ENCODE measurements around the gene PPP1R16B. TPM values are rescaled to one million over a fixed set of nuclear protein-coding genes. Genes with fewer than 3 reads are reported as not detected.
A peak's percentile ranks its signal among the peaks of the same experiment; 100 is the strongest.

Gene PPP1R16B
- total RNA-seq, 2 donors from 2014 or later, result 1.6 to 4.7 TPM

- peak within 1 kb of the TSS; percentile 93 to 98 for H3K4me3 ChIP-seq
- TF ChIP-seq, protein P1, sequence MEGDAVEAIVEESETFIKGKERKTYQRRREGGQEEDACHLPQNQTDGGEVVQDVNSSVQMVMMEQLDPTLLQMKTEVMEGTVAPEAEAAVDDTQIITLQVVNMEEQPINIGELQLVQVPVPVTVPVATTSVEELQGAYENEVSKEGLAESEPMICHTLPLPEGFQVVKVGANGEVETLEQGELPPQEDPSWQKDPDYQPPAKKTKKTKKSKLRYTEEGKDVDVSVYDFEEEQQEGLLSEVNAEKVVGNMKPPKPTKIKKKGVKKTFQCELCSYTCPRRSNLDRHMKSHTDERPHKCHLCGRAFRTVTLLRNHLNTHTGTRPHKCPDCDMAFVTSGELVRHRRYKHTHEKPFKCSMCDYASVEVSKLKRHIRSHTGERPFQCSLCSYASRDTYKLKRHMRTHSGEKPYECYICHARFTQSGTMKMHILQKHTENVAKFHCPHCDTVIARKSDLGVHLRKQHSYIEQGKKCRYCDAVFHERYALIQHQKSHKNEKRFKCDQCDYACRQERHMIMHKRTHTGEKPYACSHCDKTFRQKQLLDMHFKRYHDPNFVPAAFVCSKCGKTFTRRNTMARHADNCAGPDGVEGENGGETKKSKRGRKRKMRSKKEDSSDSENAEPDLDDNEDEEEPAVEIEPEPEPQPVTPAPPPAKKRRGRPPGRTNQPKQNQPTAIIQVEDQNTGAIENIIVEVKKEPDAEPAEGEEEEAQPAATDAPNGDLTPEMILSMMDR (IDR thresholded peaks at IDR 0.05), result peak in 3 of 7 experiments; percentile 19 to 31 (median 27)
- peak in 2 of 3 donors; percentile 52 to 67 for TF ChIP-seq POLR2A (IDR thresholded peaks at IDR 0.05)
- H3K27me3 ChIP-seq, result no peaks in the 10 kb centered on the region
- intact Hi-C loops (cut with DNase I), result no loop called here
- peaks cover 13% of the 10 kb centered on the region for H3K4me1 ChIP-seq
- DNase-seq (peak; percentile 98 to 99 (median 98)), ATAC-seq (peak; percentile 100)
- H3K36me3 ChIP-seq (replicated peaks in 1 of 2; ENCODE audit: insufficient read depth in 1 of 2, low read depth in 2 of 2), result no peaks in the 10 kb centered on the region
- H3K27ac ChIP-seq, result peak within 1 kb of the TSS; percentile 62 to 85 (median 78)
- 0% methylated on average over 32 to 63 of the region's 70 CpGs for WGBS, 2 donors
- H3K9me3 ChIP-seq, result no peaks in the 10 kb centered on the region
Observed at GRCh38 chr20:38962044-38962927, 156.8 kb downstream of the PPP1R16B start, which contains the start of gene DHX35. Gene DHX35 (plus strand): TSS chr20:38962344. CDS start chr20:38962368, 24 bp downstream.

DNA sequence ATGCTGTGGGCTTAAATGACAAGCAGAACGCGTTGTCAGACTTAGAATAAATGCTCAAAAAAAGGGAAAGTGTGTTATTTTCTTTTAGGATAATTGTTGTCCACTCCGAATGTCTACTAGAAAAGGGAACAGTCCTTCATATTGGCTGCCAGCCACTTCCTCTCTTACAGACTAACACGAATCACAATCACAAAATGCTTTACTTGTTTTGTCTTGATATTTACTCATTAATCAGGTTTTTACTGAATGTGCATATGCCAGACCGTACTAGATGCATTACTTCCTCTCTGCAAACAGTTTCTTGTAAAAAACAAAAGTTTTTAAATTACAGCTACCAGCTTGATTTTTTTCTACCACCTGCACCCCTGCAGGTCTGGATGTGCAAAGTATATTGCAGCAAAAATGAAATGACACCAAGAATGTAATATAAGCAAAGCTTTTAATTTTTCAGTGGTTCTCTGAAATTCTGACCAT, 157.5 kb downstream of the PPP1R16B start:
- intact Hi-C loops (cut with DNase I), result no loop called here
- Histone ChIP-seq H3K27ac (peak overlapping the region in 2 of 4 donors; percentile 82 to 85), H3K4me1 (peaks cover 13% of the 10 kb centered on the region), H3K4me3 (peak overlapping the region; percentile 93 to 98), H3K36me3 (replicated peaks in 1 of 2; ENCODE audit: insufficient read depth in 1 of 2, low read depth in 2 of 2) (no peaks in the 10 kb centered on the region), H3K9me3 (no peaks in the 10 kb centered on the region), H3K27me3 (no peaks in the 10 kb centered on the region)
- no peak for TF ChIP-seq POLR2A (IDR thresholded peaks at IDR 0.05)
- TF ChIP-seq, protein P1 (IDR thresholded peaks at IDR 0.05), result no peak
- DNase-seq, result no peak
- 2 to 3% methylated on average over 5 of the region's 5 CpGs for WGBS, 2 donors
- ATAC-seq, result no peak

- Histone ChIP-seq H3K4me3 (no peak overlapping the region), H3K27ac (no peak overlapping the region), H3K27me3 (no peaks in the 10 kb centered on the region), H3K36me3 (replicated peaks in 1 of 2; ENCODE audit: insufficient read depth in 1 of 2, low read depth in 2 of 2) (no peaks in the 10 kb centered on the region), H3K4me1 (peaks cover 13% of the 10 kb centered on the region), H3K9me3 (no peaks in the 10 kb centered on the region)
- ATAC-seq (no peak), DNase-seq (no peak)
- intact Hi-C loops (cut with DNase I), result no loop called here
- no peak for TF ChIP-seq POLR2A (IDR thresholded peaks at IDR 0.05)
- TF ChIP-seq, protein P1 (IDR thresholded peaks at IDR 0.05), result no peak
Observed at GRCh38 chr20:38963745-38964144, 158.2 kb downstream of the PPP1R16B start.

GRCh38 chr20:38965264-38965663, 159.8 kb downstream of the PPP1R16B start:
- no peak for DNase-seq
- no peaks in the 10 kb centered on the region for H3K27me3 ChIP-seq
- no peak for ATAC-seq
- intact Hi-C loops (cut with DNase I), result no loop called here
- no peaks in the 10 kb centered on the region for H3K36me3 ChIP-seq (replicated peaks in 1 of 2; ENCODE audit: insufficient read depth in 1 of 2, low read depth in 2 of 2)
- no peak for TF ChIP-seq POLR2A (IDR thresholded peaks at IDR 0.05)
- TF ChIP-seq, protein P1 (IDR thresholded peaks at IDR 0.05), result no peak
- H3K27ac ChIP-seq, result no peak overlapping the region
- H3K9me3 ChIP-seq, result no peaks in the 10 kb centered on the region
- H3K4me1 ChIP-seq, result peaks cover 13% of the 10 kb centered on the region
- no peak overlapping the region for H3K4me3 ChIP-seq

Measured in body of pancreas (tissue), 4 donors.